Measurements from ENCODE around the gene CCDC24.

GRCh38 chr1:43963006-43963405 is 28.4 kb upstream of the CCDC24 start:
- TF ChIP-seq CTCF (IDR thresholded peaks at IDR 0.05) (no peak), POLR2A (IDR thresholded peaks at IDR 0.05) (no peak)

Measured in Peyer's patch (tissue), 4 donors.